ENCODE measurements around the gene SPANXN3. TPM values are rescaled to one million over a fixed set of nuclear protein-coding genes. Genes with fewer than 3 reads are reported as not detected.
"Not testable (repeated sequence)": the region's sequence is repeated elsewhere in the genome, so short reads cannot be mapped to it uniquely, and the experiment has no call there.

The SPANXN3 gene
- total RNA-seq, result not detected in 2 replicates

GRCh38 chrX:143517375-143517774 lies at the start of gene SPANXN3:
Gene SPANXN3, minus strand, starts transcription at chrX:143517475. Its CDS starts 84 bp downstream, at chrX:143517391.
- not testable (repeated sequence) for DNase-seq

- DNase-seq, result no peak
These were observed 18.9 kb upstream of the SPANXN3 start for GRCh38 chrX:143536176-143536575.

GRCh38 chrX:143502196-143502595 lies 15.1 kb downstream of the SPANXN3 start:
- not testable (repeated sequence) for DNase-seq

GRCh38 chrX:143500751-143501150 lies 16.5 kb downstream of the SPANXN3 start:
- DNase-seq, result no peak

GRCh38 chrX:143486105-143486504 lies 31.2 kb downstream of the SPANXN3 start:
- no peak for DNase-seq

- DNase-seq, result no peak
These were observed 40.5 kb downstream of the SPANXN3 start for GRCh38 chrX:143476751-143477150.

- DNase-seq, result no peak
These were observed 44.8 kb downstream of the SPANXN3 start for GRCh38 chrX:143472347-143472938.

- no peak for DNase-seq
These were observed 51.1 kb downstream of the SPANXN3 start for GRCh38 chrX:143466130-143466529.

- DNase-seq, result no peak
These were observed 54.6 kb downstream of the SPANXN3 start for GRCh38 chrX:143462696-143463095.

- no peak for DNase-seq
These were observed 55.7 kb downstream of the SPANXN3 start for GRCh38 chrX:143461606-143462005.

Other genes with a start within 250 kb of the SPANXN3 start
- gene SLITRK4, start 118.6 kb upstream of the SPANXN3 start, total RNA-seq, result 0.14 and 0.34 TPM in 2 replicates
- not detected in 2 replicates for gene SPANXN2, start 203.3 kb upstream of the SPANXN3 start, total RNA-seq